ENCODE measurements around the gene MED27.

Gene MED27

DNA sequence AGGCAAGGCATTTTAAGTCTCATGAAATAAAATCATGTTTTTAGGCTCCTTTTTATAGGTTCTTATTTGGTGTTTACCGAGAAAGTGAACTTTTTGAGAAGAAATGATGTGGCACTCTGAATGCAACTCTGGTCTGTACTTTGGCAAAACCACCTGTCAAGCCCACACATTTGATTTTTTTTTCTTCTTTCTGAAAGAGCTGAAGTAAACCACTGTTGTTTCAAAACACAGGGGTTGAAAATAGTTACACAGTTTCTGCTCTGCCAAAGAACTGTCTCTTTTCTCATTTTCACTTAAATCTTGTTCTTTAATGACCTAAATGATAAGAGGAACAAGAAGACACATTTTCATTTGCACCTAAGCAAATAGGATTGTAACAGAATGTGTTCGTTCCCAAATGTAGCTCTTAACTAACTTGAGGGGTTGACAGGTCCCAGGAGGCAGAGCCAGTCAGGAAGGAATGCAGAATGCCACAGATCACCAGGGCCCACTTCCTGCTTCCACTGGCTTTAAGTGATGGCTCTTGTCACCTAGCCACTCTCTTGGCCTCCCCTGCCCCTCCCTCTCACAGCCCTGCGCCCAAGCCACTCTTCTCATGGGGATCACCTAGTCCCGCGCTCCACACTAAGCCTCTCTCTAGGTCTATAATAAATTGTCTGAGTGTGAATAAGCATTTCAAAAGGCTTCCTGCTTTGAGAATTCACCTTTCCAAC lies 47.3 kb downstream of the MED27 start:
- H3K4me1 ChIP-seq (ENCODE audit: control insufficient read depth, insufficient read depth, low read length), result peaks cover 10% of the 10 kb centered on the region
- H3K36me3 ChIP-seq (ENCODE audit: control insufficient read depth, insufficient read depth, low read length), result no peaks in the 10 kb centered on the region
- no peaks in the 10 kb centered on the region for H3K9me3 ChIP-seq (ENCODE audit: control insufficient read depth, low read length)
- no peak overlapping the region for H3K27ac ChIP-seq (ENCODE audit: insufficient read depth, low read depth, low read length, poor library complexity, severe bottlenecking)
- WGBS, 2 experiments, result 76% methylated on average over 3 to 5 of the region's 5 CpGs
- H3K27me3 ChIP-seq (ENCODE audit: control insufficient read depth, insufficient read depth, low read length, poor library complexity, severe bottlenecking), result no peaks in the 10 kb centered on the region
- H3K4me3 ChIP-seq (ENCODE audit: insufficient read depth, low read depth, low read length), result no peak overlapping the region

GRCh38 chr9:132031467-132032237 lies 48.0 kb downstream of the MED27 start:
- WGBS, 2 experiments, result 94 to 96% methylated on average over 9 to 10 of the region's 10 CpGs
- no peak overlapping the region for H3K4me3 ChIP-seq (ENCODE audit: insufficient read depth, low read depth, low read length)
- H3K36me3 ChIP-seq (ENCODE audit: control insufficient read depth, insufficient read depth, low read length), result no peaks in the 10 kb centered on the region
- H3K27me3 ChIP-seq (ENCODE audit: control insufficient read depth, insufficient read depth, low read length, poor library complexity, severe bottlenecking), result no peaks in the 10 kb centered on the region
- no peak overlapping the region for H3K27ac ChIP-seq (ENCODE audit: insufficient read depth, low read depth, low read length, poor library complexity, severe bottlenecking)
- H3K4me1 ChIP-seq (ENCODE audit: control insufficient read depth, insufficient read depth, low read length), result peaks cover 15% of the 10 kb centered on the region
- no peaks in the 10 kb centered on the region for H3K9me3 ChIP-seq (ENCODE audit: control insufficient read depth, low read length)

DNA sequence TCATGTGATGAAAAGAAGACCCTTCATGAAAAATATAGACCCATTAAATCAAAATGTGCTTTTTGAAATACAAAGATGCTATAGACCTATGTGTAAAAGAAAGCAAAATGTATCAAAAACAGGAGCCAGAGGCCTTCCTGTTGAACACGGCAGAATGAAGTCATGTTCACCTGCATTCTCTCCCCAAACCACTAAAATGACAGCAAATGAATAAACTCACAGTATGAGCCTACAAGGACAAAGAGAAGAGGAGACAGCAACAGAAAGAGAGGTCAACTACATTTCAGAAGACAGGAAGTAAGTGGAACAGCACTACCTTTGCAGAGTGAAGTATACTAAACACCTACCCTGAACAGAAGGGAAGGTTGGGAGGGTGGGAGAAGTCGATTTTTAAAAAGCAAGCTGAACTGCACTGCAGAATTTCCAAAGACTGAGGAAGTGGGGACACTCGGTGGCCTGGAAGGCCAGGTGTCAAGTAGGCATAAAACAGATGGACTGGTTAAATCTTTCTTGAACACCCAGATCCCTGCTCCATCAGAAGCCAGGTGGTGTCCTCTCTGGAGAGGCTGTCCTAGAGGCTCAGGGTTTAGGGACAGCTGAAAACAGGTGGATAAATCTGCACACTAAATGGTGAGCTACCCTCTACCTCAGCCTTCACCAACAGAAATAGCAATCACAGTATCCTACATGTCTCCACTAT lies 48.9 kb downstream of the MED27 start:
- no peak overlapping the region for H3K4me3 ChIP-seq (ENCODE audit: insufficient read depth, low read depth, low read length)
- H3K36me3 ChIP-seq (ENCODE audit: control insufficient read depth, insufficient read depth, low read length), result no peaks in the 10 kb centered on the region
- H3K27me3 ChIP-seq (ENCODE audit: control insufficient read depth, insufficient read depth, low read length, poor library complexity, severe bottlenecking), result no peaks in the 10 kb centered on the region
- no peaks in the 10 kb centered on the region for H3K9me3 ChIP-seq (ENCODE audit: control insufficient read depth, low read length)
- H3K27ac ChIP-seq (ENCODE audit: insufficient read depth, low read depth, low read length, poor library complexity, severe bottlenecking), result no peak overlapping the region
- H3K4me1 ChIP-seq (ENCODE audit: control insufficient read depth, insufficient read depth, low read length), result peaks cover 15% of the 10 kb centered on the region
- WGBS, 2 experiments, result 80 to 83% methylated on average over 2 to 3 of the region's 3 CpGs

GRCh38 chr9:132027752-132028663 lies 51.7 kb downstream of the MED27 start:
- Histone ChIP-seq H3K36me3 (ENCODE audit: control insufficient read depth, insufficient read depth, low read length) (no peaks in the 10 kb centered on the region), H3K27me3 (ENCODE audit: control insufficient read depth, insufficient read depth, low read length, poor library complexity, severe bottlenecking) (no peaks in the 10 kb centered on the region), H3K4me1 (ENCODE audit: control insufficient read depth, insufficient read depth, low read length) (peaks cover 9% of the 10 kb centered on the region), H3K9me3 (ENCODE audit: control insufficient read depth, low read length) (no peaks in the 10 kb centered on the region), H3K27ac (ENCODE audit: insufficient read depth, low read depth, low read length, poor library complexity, severe bottlenecking) (no peak overlapping the region), H3K4me3 (ENCODE audit: insufficient read depth, low read depth, low read length) (no peak overlapping the region)
- WGBS, 2 experiments, result 94 to 95% methylated on average over 7 of the region's 7 CpGs

GRCh38 chr9:132026932-132027585 lies 52.6 kb downstream of the MED27 start:
- Histone ChIP-seq H3K27me3 (ENCODE audit: control insufficient read depth, insufficient read depth, low read length, poor library complexity, severe bottlenecking) (no peaks in the 10 kb centered on the region), H3K27ac (ENCODE audit: insufficient read depth, low read depth, low read length, poor library complexity, severe bottlenecking) (no peak overlapping the region), H3K36me3 (ENCODE audit: control insufficient read depth, insufficient read depth, low read length) (no peaks in the 10 kb centered on the region), H3K4me1 (ENCODE audit: control insufficient read depth, insufficient read depth, low read length) (peaks cover 9% of the 10 kb centered on the region), H3K9me3 (ENCODE audit: control insufficient read depth, low read length) (no peaks in the 10 kb centered on the region), H3K4me3 (ENCODE audit: insufficient read depth, low read depth, low read length) (no peak overlapping the region)
- 83 to 84% methylated on average over 12 of the region's 12 CpGs for WGBS, 2 experiments

- Histone ChIP-seq H3K27me3 (ENCODE audit: control insufficient read depth, insufficient read depth, low read length, poor library complexity, severe bottlenecking) (no peaks in the 10 kb centered on the region), H3K4me1 (ENCODE audit: control insufficient read depth, insufficient read depth, low read length) (peaks cover 9% of the 10 kb centered on the region), H3K36me3 (ENCODE audit: control insufficient read depth, insufficient read depth, low read length) (no peaks in the 10 kb centered on the region), H3K27ac (ENCODE audit: insufficient read depth, low read depth, low read length, poor library complexity, severe bottlenecking) (no peak overlapping the region), H3K4me3 (ENCODE audit: insufficient read depth, low read depth, low read length) (no peak overlapping the region), H3K9me3 (ENCODE audit: control insufficient read depth, low read length) (no peaks in the 10 kb centered on the region)
- WGBS, 2 experiments, result 93 to 96% methylated on average over 3 of the region's 3 CpGs
These were observed 53.9 kb downstream of the MED27 start for GRCh38 chr9:132025766-132026165.

- 93 to 94% methylated on average over 6 to 7 of the region's 7 CpGs for WGBS, 2 experiments
- Histone ChIP-seq H3K9me3 (ENCODE audit: control insufficient read depth, low read length) (no peaks in the 10 kb centered on the region), H3K4me1 (ENCODE audit: control insufficient read depth, insufficient read depth, low read length) (peaks cover 14% of the 10 kb centered on the region), H3K36me3 (ENCODE audit: control insufficient read depth, insufficient read depth, low read length) (no peaks in the 10 kb centered on the region), H3K27ac (ENCODE audit: insufficient read depth, low read depth, low read length, poor library complexity, severe bottlenecking) (no peak overlapping the region), H3K4me3 (ENCODE audit: insufficient read depth, low read depth, low read length) (no peak overlapping the region), H3K27me3 (ENCODE audit: control insufficient read depth, insufficient read depth, low read length, poor library complexity, severe bottlenecking) (no peaks in the 10 kb centered on the region)
These were observed 55.1 kb downstream of the MED27 start for GRCh38 chr9:132024589-132024988.

- Histone ChIP-seq H3K27me3 (ENCODE audit: control insufficient read depth, insufficient read depth, low read length, poor library complexity, severe bottlenecking) (no peaks in the 10 kb centered on the region), H3K4me1 (ENCODE audit: control insufficient read depth, insufficient read depth, low read length) (peaks cover 20% of the 10 kb centered on the region), H3K36me3 (ENCODE audit: control insufficient read depth, insufficient read depth, low read length) (no peaks in the 10 kb centered on the region), H3K9me3 (ENCODE audit: control insufficient read depth, low read length) (no peaks in the 10 kb centered on the region), H3K4me3 (ENCODE audit: insufficient read depth, low read depth, low read length) (no peak overlapping the region), H3K27ac (ENCODE audit: insufficient read depth, low read depth, low read length, poor library complexity, severe bottlenecking) (no peak overlapping the region)
- WGBS, 2 experiments, result 93 to 95% methylated on average over 5 of the region's 5 CpGs
These were observed 56.1 kb downstream of the MED27 start for GRCh38 chr9:132023419-132024180.
